OCI-LY7 (cell line): ENCODE results near the gene C1QTNF2.

Source experiments
- EZH2phosphoT487 ChIP-seq: fragments of 200-600 bp; sonication (generic); IDR thresholded peaks from 2 replicates; pipeline ENCODE4 v1.6.1; 2018; ENCODE audit warnings: low read depth, borderline replicate concordance, mild to moderate bottlenecking, mixed run types, antibody characterized with exemption, low read length, moderate library complexity, mixed read lengths
- TF ChIP-seq, protein P1 (sequence below): fragments of 200-600 bp; sonication (generic); conservative IDR thresholded peaks from 2 replicates; pipeline ENCODE4 v1.5.1; 2014; ENCODE audit warnings: mild to moderate bottlenecking, antibody characterized with exemption, low read length, moderate library complexity, mixed read lengths

- TF ChIP-seq, protein P1, sequence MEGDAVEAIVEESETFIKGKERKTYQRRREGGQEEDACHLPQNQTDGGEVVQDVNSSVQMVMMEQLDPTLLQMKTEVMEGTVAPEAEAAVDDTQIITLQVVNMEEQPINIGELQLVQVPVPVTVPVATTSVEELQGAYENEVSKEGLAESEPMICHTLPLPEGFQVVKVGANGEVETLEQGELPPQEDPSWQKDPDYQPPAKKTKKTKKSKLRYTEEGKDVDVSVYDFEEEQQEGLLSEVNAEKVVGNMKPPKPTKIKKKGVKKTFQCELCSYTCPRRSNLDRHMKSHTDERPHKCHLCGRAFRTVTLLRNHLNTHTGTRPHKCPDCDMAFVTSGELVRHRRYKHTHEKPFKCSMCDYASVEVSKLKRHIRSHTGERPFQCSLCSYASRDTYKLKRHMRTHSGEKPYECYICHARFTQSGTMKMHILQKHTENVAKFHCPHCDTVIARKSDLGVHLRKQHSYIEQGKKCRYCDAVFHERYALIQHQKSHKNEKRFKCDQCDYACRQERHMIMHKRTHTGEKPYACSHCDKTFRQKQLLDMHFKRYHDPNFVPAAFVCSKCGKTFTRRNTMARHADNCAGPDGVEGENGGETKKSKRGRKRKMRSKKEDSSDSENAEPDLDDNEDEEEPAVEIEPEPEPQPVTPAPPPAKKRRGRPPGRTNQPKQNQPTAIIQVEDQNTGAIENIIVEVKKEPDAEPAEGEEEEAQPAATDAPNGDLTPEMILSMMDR, result no peak
- no peak for TF ChIP-seq EZH2phosphoT487
These were observed 66.7 kb downstream of the C1QTNF2 start for GRCh38 chr5:160303690-160304089.
